Activated naive CD8-positive, alpha-beta T cell treated with anti-CD3 and anti-CD28 coated beads, Interleukin-2, amount 50 U/mL, for 24 hours (primary cell): ENCODE results near the gene SLIT3.

Source experiments
- ATAC-seq: fragments of 150-1000 bp; cut with Tn5 transposase; one replicate; pipeline ENCODE4 v1.10.0; 2021
- DNase-seq: peaks from one replicate; pipeline ENCODE4 v3.0.0; 2021
- H3K27ac Mint-ChIP-seq: one replicate; pipeline ENCODE4 v1.8.0; 2021; ENCODE audit warnings: mild to moderate bottlenecking, mixed read lengths
- H3K27me3 Mint-ChIP-seq: one replicate; pipeline ENCODE4 v1.8.0; 2021; ENCODE audit warnings: mixed read lengths
- H3K36me3 Mint-ChIP-seq: one replicate; pipeline ENCODE4 v1.8.0; 2021; ENCODE audit warnings: low read depth, mixed read lengths
- H3K4me1 Mint-ChIP-seq: one replicate; pipeline ENCODE4 v1.8.0; 2021; ENCODE audit warnings: mixed read lengths
- H3K4me3 Mint-ChIP-seq: one replicate; pipeline ENCODE4 v1.8.0; 2021; ENCODE audit warnings: mild to moderate bottlenecking, moderate library complexity, mixed read lengths
- H3K9me3 Mint-ChIP-seq: one replicate; pipeline ENCODE4 v1.8.0; 2021; ENCODE audit warnings: mixed read lengths

SLIT3 gene

DNA sequence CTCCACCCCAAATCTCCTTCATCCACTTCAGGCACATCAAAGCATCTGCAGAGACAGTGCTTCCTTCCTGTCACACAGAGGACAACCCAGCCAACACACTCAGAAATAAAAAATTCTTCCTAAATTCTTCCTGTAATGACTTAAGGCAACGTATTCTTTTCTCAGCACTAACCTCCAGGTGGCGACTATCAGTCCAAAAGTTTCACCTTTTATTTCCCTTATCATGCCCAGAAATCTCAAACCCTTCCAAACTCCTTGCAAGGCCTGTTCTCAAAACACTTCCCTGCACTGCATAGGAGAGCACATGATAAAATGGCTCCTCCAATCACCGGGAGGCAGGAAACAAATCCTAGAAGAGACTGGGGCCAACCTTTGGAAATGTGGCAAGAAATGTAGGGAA lies 35.1 kb downstream of the SLIT3 start:
- Mint-ChIP-seq H3K36me3 (no peaks in the 10 kb centered on the region), H3K27ac (no peak overlapping the region), H3K4me1 (no peaks in the 10 kb centered on the region), H3K9me3 (no peaks in the 10 kb centered on the region), H3K4me3 (no peak overlapping the region), H3K27me3 (peaks cover 3% of the 10 kb centered on the region)
- DNase-seq (no peak), ATAC-seq (no peak)

DNA sequence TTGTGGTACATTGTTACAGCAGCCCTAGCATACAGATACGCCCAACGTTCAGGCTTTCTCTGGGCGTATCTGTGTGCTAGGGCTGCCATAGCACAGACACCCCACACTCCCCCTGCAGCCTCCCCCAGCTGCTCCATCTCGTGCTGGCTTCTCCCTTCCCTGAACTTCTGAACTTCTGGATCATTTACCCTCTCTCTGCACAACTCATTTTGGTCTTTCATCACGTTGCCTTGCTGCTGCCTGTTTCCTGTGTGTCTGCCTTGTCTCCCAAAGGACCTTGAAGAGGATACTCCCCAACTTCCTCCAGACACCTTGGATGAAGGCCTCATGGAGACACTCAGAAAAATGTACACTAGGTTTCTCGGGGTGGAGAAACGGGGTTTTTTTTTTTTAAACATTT lies 37.3 kb downstream of the SLIT3 start:
- Mint-ChIP-seq H3K4me1 (no peaks in the 10 kb centered on the region), H3K27ac (no peak overlapping the region), H3K36me3 (no peaks in the 10 kb centered on the region), H3K27me3 (peaks cover 3% of the 10 kb centered on the region), H3K9me3 (no peaks in the 10 kb centered on the region), H3K4me3 (no peak overlapping the region)
- DNase-seq (no peak), ATAC-seq (no peak)

DNA sequence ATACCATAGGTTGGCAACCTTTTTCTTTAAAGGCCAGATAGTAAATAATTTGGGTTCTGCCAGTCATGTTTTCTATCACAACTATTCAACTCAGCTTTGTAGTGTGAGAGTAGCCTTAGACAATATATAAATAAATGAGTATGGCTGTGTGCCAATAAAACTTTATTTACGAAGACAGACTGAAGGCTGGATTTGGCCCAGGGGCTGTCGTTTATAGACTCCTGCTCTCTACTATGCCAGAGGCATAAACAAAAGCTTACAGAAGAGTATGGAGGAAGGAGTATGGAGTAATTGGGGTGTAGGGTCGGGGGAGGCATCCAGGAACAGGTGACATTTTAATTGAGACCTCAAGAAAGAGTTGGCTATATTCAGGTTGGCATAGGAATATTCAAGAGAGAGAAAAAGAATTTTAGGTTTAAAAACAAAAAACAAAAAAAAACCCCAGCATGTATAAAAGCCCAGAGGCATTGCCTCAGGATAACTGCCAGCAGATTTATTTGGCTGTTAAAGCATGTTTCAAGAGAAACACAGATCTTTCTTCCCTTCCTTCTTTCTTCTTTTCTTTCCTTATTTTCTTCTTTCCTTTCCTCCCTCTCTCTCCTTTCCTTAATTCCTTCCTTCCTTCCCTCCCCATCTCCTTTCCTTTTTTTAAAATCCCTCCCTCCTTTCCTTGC lies 39.9 kb downstream of the SLIT3 start:
- H3K4me3 Mint-ChIP-seq: no peak overlapping the region
- H3K9me3 Mint-ChIP-seq: no peaks in the 10 kb centered on the region
- H3K36me3 Mint-ChIP-seq: no peaks in the 10 kb centered on the region
- no peaks in the 10 kb centered on the region for H3K4me1 Mint-ChIP-seq
- DNase-seq: no peak
- no peak overlapping the region for H3K27ac Mint-ChIP-seq
- ATAC-seq: no peak
- peaks cover 3% of the 10 kb centered on the region for H3K27me3 Mint-ChIP-seq

DNA sequence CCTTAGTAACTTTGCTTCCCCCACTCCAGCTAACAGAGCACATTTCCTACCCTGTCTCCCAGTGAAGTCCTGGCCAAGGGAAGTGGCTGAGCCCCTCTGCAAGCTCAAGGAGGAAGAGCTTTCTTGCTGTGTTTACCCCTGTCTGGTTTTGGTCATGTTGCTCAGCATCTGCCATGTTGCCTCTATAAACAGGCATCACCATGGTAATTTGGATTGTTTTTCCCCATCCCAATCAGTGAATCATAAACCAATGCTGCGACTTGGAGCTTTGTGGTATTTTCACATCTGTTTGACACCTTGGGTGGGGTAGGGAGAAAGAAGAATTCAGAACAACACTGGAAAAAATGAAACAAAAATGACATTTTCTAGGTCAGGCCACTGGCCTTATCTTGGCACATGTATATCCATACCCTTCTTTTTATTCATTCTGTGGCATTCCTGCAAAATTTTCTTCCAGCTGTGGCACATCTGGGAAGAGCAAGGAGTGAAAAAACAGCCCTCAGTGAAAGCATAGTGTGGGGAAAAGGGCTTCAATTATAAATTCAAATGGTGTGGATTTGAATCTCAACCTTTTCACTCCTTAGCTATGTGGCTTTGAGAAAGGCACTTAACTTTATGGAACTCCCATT lies 42.5 kb downstream of the SLIT3 start:
- no peaks in the 10 kb centered on the region for H3K9me3 Mint-ChIP-seq
- ATAC-seq (no peak), DNase-seq (no peak)
- H3K27ac Mint-ChIP-seq: no peak overlapping the region
- H3K27me3 Mint-ChIP-seq: peaks cover 3% of the 10 kb centered on the region
- no peaks in the 10 kb centered on the region for H3K4me1 Mint-ChIP-seq
- no peaks in the 10 kb centered on the region for H3K36me3 Mint-ChIP-seq
- H3K4me3 Mint-ChIP-seq: no peak overlapping the region

DNA sequence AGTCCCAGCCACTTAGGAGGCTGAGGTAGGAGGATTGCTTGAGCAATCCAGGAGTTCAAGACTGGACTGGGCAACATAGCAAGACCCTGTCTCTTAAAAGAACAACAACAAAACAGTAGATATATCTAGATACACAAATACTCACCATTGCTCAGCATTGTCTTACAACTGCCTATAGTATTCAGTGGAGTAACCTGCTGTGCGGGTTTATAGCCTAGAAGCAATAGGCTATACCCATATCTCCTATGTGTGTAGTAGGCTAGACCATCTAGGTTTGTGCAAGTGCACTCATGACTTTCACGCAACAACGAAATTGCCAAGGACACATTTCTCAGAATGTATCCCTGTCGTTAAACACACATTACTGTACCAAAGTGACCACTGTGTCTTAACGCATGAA lies 44.7 kb downstream of the SLIT3 start:
- DNase-seq (no peak), ATAC-seq (no peak)
- no peaks in the 10 kb centered on the region for H3K9me3 Mint-ChIP-seq
- H3K4me3 Mint-ChIP-seq: no peak overlapping the region
- H3K4me1 Mint-ChIP-seq: no peaks in the 10 kb centered on the region
- H3K36me3 Mint-ChIP-seq: no peaks in the 10 kb centered on the region
- H3K27me3 Mint-ChIP-seq: no peaks in the 10 kb centered on the region
- H3K27ac Mint-ChIP-seq: no peak overlapping the region

DNA sequence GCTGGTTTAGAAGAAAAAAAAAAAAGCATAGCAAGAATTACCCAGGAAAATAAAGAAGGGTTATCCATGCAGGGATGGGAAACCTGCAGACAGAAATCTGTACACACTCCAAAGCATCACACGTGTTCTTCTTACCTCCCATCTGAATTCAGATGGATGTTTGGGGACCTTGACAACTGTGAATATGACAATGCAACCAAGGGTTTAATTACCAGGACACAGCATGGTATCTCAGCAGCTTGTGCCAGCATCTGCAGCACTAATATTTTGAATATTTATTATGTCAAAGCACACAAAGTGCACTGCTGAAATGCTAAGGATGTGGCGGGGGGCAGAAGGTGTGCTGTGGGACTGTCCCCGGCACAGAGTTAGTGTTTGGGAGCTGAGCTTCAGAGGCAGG lies 47.9 kb downstream of the SLIT3 start:
- no peaks in the 10 kb centered on the region for H3K27me3 Mint-ChIP-seq
- H3K36me3 Mint-ChIP-seq: no peaks in the 10 kb centered on the region

DNA sequence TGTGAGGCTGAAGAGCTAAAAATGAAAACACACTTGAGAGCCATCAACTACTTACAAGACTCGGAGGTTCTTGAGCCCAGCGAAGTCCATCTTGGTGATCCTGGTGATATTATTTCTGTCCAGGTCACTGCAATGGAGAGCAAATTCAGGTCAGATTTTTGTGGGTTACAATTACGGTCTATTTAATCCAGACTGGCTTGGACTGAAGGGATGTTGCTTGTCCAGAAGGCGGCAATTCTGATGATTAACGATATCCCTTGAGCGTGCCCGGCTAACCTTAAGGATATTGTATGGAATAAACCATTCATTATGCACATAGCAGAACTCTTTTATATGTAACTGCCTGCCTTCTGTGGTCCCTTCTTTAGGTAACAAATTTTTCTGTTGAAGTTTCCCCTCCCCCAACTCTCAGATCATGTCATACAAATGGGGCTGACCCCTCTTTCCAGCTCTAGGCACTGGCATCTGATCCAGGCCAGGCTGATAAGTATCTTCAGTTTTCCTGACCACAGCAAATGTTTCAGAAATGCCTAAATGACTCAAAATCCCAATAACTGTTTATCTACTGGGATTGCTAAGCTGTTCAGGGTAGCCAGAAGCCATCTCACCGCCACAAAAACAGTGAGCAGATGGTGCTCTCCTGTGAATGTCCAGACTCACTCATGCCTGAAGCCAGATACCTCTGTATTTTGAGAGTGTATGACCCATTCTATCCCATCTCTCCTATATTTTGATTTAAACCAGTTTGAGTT lies 49.4 kb downstream of the SLIT3 start:
- DNase-seq: no peak
- no peaks in the 10 kb centered on the region for H3K4me1 Mint-ChIP-seq
- H3K27ac Mint-ChIP-seq: no peak overlapping the region
- H3K4me3 Mint-ChIP-seq: no peak overlapping the region
- H3K36me3 Mint-ChIP-seq: no peaks in the 10 kb centered on the region
- no peaks in the 10 kb centered on the region for H3K9me3 Mint-ChIP-seq
- H3K27me3 Mint-ChIP-seq: peaks cover 2% of the 10 kb centered on the region
- ATAC-seq: no peak

More for the DNA sequence above, 47.9 kb downstream of the SLIT3 start:
- H3K9me3 Mint-ChIP-seq: no peaks in the 10 kb centered on the region
- no peak overlapping the region for H3K4me3 Mint-ChIP-seq
- no peaks in the 10 kb centered on the region for H3K4me1 Mint-ChIP-seq
- no peak overlapping the region for H3K27ac Mint-ChIP-seq
- no peak for DNase-seq
- ATAC-seq: no peak

DNA sequence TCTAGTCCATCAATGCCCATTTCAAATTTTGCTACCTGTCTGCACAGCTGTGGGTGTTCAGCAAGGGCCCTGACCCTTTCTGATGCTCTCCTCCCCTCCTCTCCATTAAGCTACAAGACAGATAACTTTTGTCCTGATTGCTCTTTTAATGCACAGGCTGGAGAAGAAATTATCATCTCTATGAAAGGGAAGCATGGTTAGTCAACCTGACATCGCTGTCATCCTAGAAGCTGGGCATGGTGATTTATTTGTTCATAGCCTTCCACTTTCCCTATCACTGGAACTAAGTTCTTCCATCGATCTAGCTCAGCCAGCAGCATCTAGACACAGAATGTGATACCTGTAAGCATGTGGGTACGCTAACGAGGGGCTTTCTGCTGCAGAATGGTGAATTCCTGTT lies 50.1 kb downstream of the SLIT3 start:
- H3K4me1 Mint-ChIP-seq: no peaks in the 10 kb centered on the region
- ATAC-seq: no peak

DNA sequence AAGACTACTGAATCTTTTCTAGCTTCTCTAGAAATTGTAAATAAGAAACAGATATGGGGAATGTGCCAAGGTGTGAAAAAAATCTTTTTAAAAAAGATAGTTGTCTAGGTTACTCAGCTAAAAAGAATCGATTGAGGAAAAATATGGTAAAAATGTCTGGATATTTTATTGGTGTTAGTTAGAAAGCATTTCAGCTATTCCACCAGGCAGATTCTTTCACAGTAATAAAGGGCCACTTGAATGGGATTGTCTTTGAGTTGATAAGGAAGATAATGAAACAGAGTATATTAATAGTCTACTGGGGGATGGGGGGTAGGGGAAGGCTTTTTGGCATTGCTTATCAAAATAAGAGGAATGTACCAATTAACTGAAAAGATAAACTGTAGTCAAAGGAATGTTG lies 51.9 kb downstream of the SLIT3 start:
- no peak for ATAC-seq

More for the DNA sequence above, 50.1 kb downstream of the SLIT3 start:
- Mint-ChIP-seq H3K9me3 (no peaks in the 10 kb centered on the region), H3K27ac (no peak overlapping the region), H3K4me3 (no peak overlapping the region), H3K27me3 (peaks cover 2% of the 10 kb centered on the region), H3K36me3 (no peaks in the 10 kb centered on the region)
- DNase-seq: no peak

DNA sequence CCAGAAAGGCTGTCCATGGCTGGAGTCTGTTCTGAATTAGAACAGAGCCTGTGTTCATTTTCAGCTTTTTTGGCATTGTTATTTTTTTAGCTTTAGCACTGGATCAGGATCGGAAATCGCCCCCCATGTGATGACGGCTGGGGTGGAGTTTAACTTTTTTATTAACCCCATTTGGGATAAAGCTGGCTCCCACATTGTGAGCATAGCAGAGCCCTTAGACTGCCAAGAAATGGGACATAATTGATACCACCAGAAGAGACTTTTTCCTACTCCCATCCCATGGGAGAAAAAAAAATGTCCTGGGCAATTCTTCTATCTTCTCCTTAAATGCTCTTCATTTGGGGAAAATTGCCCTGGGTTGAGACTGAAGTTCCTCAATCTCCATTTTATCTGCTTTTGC lies 52.4 kb downstream of the SLIT3 start:
- Mint-ChIP-seq H3K4me1 (no peaks in the 10 kb centered on the region), H3K27ac (no peak overlapping the region)
- DNase-seq: no peak

More for the DNA sequence above, 51.9 kb downstream of the SLIT3 start:
- no peak for DNase-seq
- Mint-ChIP-seq H3K27ac (no peak overlapping the region), H3K4me3 (no peak overlapping the region), H3K36me3 (no peaks in the 10 kb centered on the region), H3K4me1 (no peaks in the 10 kb centered on the region), H3K9me3 (no peaks in the 10 kb centered on the region), H3K27me3 (peaks cover 5% of the 10 kb centered on the region)

DNA sequence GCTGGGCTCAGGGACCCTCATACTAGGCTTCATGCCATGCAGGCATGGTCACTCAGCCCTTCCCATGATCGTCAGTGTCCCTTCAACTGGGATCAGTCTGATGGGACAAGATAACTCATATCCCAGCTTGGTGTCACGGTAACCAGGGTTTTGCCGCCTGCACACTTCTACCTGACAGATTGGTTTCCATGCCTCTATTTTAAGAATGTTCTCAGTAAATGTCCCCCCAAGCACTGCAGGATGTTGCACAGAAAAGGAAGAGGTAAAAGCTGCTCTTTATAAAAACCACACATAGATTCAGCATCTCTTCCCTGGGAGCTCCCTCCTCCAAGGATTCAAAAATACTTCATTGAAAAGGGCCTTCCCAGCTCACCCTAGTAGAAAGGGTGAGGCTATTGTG lies 56.1 kb downstream of the SLIT3 start:
- no peaks in the 10 kb centered on the region for H3K36me3 Mint-ChIP-seq
- no peak for ATAC-seq
- no peak overlapping the region for H3K4me3 Mint-ChIP-seq
- no peaks in the 10 kb centered on the region for H3K4me1 Mint-ChIP-seq
- H3K9me3 Mint-ChIP-seq: peaks cover 11% of the 10 kb centered on the region
- no peak for DNase-seq
- no peak overlapping the region for H3K27ac Mint-ChIP-seq
- H3K27me3 Mint-ChIP-seq: peaks cover 5% of the 10 kb centered on the region

More for the DNA sequence above, 52.4 kb downstream of the SLIT3 start:
- Mint-ChIP-seq H3K36me3 (no peaks in the 10 kb centered on the region), H3K9me3 (no peaks in the 10 kb centered on the region), H3K4me3 (no peak overlapping the region), H3K27me3 (peaks cover 5% of the 10 kb centered on the region)
- no peak for ATAC-seq

DNA sequence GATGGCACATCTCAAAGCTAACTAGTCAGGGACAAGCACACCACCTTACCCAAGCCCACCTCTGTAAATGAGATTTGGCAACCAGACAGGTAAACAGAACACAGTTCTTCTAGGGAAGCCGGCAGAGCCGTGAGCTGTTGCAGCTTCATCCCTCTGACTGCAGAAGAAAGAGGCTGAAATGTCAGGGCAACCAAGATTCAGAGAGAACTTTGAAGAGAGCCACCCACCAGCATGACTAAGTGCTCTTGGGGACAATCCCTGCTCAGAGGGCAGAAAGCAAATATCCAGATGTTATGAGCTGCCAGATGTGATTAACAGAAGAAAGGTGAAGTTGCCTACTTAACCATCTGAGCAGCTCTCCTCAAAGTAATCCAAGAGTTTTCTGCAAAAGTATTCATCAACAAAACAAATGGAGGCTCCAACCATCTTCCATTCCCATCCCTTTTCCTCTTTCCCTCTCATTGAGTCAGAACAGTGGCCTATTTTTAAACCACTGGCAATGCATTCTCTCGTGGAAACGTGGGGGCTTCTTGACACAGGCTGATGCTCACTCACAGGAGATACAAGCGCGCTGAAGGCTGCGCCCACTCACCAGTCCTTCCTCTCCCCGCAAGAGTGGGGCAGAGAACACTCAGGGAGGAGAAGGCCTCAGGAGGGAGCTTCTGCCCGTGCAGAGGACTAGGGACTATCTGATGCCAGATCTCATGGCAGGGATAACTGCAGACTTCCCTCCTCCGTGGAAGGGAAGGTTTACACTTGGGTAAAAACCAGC lies 57.1 kb downstream of the SLIT3 start:
- ATAC-seq: no peak
- H3K27ac Mint-ChIP-seq: no peak overlapping the region
- H3K9me3 Mint-ChIP-seq: peaks cover 16% of the 10 kb centered on the region

DNA sequence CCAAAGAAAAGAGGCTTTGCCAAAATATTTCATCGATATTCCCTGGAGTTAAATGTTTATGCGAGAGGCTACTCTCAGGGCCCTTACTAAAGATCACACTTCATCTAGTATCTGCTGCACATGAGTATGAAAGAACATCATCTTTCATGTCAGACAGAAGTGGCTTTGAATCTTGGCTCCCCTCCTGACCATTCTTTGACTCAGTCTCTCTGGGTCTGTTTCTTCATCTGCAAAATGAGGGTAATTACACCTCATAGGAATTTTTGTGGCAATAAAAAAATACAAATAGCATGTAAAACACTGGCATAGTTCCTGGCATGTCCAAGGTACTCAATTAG lies 58.1 kb downstream of the SLIT3 start:
- Mint-ChIP-seq H3K27me3 (peaks cover 4% of the 10 kb centered on the region), H3K36me3 (no peaks in the 10 kb centered on the region), H3K4me1 (no peaks in the 10 kb centered on the region), H3K9me3 (peaks cover 21% of the 10 kb centered on the region), H3K27ac (no peak overlapping the region), H3K4me3 (no peak overlapping the region)
- DNase-seq (no peak), ATAC-seq (no peak)

More for the DNA sequence above, 57.1 kb downstream of the SLIT3 start:
- no peak for DNase-seq
- Mint-ChIP-seq H3K36me3 (no peaks in the 10 kb centered on the region), H3K4me3 (no peak overlapping the region), H3K4me1 (no peaks in the 10 kb centered on the region), H3K27me3 (peaks cover 5% of the 10 kb centered on the region)

DNA sequence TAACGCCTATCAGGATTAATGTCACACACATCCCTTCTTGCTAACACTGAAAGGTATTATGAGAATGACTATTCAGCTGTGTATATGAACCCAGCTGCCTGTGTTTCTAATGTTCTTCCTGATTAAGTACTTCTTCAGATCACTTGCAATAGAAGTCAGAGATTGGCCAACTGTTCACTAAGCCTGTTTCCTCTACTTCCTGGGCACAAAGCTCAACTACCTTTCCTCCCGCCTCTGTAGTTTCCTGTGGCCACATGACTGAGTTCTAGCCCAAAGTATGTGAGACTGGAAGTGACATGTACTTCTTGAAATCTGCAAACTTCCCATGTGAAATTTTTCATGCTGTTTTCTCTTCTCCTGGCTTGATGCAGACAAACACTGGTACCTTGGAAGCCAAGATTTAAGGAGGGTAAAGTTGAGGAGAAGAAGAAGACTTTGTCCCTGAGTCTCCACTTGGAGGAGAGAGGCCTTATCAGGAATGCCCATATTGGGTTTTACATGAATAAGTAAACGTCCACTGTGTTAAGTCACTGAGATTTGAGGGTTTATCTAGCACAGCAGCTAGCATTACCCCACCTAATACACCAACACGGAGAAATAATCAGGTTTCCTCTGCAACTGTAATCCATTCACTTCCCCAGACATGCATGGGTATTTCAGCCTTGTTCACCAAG lies 58.6 kb downstream of the SLIT3 start:
- peaks cover 4% of the 10 kb centered on the region for H3K27me3 Mint-ChIP-seq
- H3K9me3 Mint-ChIP-seq: peaks cover 23% of the 10 kb centered on the region
- no peak overlapping the region for H3K4me3 Mint-ChIP-seq
- DNase-seq: no peak
- ATAC-seq: no peak
- no peak overlapping the region for H3K27ac Mint-ChIP-seq
- H3K4me1 Mint-ChIP-seq: no peaks in the 10 kb centered on the region
- H3K36me3 Mint-ChIP-seq: no peaks in the 10 kb centered on the region
